HG03135 (cell line): ENCODE results near the gene ZDHHC11.
"Not testable (repeated sequence)": the region's sequence is repeated elsewhere in the genome, so short reads cannot be mapped to it uniquely, and the experiment has no call there.

Source experiments
- ATAC-seq: cut with Tn5 transposase; IDR thresholded peaks from one replicate; pipeline ENCODE4 v1.9.1; 2021; ENCODE audit warnings: mild to moderate bottlenecking, moderate library complexity; ENCODE audit not compliant: unreplicated experiment

The ZDHHC11 gene

GRCh38 chr5:860506-861150 lies 9.8 kb upstream of the ZDHHC11 start:
- ATAC-seq: no peak

DNA sequence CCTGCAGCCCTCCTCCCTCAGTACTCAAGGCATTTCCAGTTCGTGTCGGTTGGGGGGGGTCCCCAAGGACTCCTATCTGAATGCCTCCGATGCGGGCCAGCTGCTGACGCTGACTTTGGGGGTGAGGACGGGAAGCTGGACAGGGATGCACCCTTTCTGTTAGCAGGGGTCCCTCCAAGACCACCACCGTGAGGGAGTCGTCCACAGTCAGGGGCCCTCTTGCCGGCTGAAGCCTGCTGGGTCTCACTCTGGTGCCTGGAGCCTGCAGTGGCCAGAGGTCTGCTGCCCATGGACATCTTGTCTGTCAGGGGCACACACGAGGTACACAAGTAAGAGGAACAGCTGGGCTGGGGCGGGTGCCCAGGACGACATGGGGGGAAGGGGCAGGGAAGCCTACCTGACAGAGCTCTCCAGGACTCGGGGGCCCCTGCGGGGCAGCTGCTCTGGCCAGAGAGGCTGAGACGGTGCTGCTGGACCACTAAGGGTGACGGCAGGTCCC lies 9.1 kb upstream of the ZDHHC11 start:
- ATAC-seq: no peak

DNA sequence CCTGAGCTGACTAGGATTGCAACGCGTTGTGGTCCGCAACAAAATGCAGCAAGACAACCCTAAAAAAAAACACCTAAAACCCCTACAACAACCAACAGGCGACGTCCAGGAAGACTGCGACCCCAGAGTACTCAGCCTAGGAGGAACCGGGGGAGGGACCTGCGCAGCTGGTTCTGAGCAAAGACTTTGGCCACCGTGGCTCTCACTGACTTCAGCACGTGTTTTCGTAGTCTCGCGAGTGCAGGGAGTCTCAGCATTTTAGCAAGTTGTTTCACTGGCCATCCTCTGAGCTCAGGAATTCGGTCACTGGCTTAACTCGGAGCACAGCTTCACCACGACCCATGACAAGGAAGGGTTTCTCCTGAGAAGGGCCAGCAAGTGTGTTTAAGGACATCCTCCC lies 8.6 kb upstream of the ZDHHC11 start:
- no peak for ATAC-seq

DNA sequence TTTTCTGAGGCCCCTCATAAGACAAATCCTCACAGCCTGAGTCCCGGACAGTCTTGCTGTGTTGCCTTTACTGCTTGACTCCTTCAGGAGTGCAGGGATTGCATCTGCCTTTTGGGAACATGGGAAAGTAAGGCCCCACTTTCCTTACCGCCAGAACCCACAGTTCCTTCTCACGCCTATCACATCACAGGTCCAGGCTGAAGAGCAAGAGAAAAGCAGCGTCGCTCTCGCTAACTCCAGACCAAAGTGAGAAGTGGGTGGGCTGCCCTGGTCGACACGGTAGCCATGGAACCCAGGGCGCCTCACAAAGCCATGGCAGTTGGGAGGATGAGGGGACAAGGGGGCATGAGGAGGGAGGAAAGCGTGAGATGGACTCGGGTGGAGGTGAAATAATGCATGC lies 7.9 kb upstream of the ZDHHC11 start:
- ATAC-seq: no peak

GRCh38 chr5:856531-857425 lies 6.0 kb upstream of the ZDHHC11 start:
- ATAC-seq: no peak

DNA sequence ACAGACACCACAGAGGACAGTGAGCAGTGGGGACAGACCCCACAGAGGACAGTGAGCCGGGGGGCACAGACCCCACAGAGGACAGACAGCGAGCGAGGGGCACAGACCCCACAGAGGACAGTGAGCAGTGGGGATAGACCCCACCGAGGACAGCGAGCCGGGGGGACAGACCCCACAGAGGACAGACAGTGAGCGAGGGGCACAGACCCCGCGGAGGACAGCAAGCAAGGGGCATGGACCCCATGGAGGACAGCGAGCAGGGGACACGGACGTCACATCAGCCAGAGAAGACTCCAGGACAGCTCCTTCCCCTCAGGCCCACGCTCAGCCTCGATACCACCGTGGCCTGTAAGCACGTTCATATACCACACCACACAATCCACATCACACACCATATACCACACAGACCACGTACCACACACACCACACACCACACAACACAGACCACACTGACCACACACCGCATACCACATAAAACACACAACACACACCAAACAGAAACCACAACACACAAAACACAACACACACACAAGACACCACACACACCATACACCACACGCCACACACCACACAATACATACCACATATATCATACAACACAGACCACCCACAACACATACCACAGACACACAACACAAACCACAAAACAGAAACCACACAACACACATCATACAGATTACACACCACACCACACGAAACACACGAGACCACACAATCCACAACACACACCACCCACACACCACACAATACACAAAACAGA lies 5.2 kb upstream of the ZDHHC11 start:
- ATAC-seq: no peak

- ATAC-seq: no peak
These were observed 4.4 kb upstream of the ZDHHC11 start for GRCh38 chr5:854966-855743.

DNA sequence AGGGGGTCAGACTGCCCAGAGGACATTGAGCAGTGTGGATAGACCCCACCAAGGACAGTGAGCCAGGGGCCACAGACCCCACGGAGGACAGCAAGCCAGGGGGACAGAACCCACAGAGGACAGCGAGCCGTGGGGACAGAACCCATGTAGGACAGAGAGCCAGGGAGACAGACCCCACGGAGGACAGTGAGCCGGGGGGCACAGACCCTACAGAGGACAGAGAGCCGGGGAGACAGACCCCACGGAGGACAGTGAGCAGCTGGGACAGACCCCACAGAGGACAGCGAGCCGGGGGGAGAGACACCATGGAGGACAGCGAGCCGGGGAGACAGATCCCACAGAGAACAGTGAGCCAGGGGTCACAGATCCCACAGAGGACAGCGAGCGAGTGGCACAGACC lies 3.4 kb upstream of the ZDHHC11 start:
- ATAC-seq: no peak

- ATAC-seq: not testable (repeated sequence)
These were observed 2.8 kb upstream of the ZDHHC11 start for GRCh38 chr5:853416-854090.

DNA sequence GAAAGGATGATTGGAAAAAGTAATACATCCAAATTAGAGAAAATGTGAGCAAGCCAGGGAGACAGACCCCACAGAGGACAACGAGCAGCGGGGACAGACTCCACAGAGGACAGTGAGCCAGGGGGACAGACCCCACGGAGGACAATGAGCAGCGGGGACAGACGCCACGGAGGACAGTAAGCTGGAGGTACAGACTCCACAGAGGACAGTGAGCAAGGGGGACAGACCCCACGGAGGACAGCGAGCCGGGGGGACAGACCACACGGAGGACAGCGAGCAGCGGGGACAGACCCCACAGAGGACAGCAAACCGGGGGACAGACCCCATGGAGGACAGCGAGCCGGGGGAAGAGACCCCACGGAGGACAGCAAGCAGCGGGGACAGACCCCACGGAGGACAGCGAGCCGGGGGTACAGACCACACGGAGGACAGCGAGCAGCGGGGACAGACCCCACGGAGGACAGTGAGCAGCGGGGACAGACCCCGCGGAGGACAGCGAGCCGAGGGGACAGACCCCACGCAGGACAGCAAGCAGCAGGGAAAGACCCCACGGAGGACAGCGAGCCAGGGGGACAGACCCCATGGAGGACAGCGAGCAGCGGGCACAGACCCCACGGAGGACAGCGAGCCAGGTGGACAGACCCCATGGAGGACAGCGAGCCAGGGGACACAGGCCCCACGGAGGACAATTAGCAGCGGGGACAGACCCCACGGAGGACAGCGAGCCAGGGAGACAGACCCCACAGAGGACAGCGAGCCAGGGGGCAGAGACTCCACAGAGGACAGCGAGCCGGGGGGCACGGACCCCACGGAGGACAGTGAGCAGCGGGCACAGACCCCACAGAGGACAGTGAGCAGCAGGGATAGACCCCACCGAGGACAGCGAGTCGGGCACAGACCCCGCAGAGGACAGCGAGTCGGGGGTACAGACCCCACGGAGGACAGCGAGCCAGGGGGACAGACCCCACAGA lies 1.9 kb upstream of the ZDHHC11 start:
- ATAC-seq: no peak

GRCh38 chr5:852018-852417 lies 1.2 kb upstream of the ZDHHC11 start:
- ATAC-seq: no peak

- no peak for ATAC-seq
These were observed 767 bp upstream of the ZDHHC11 start for GRCh38 chr5:851553-851952.

- ATAC-seq: no peak
These were observed 290 bp upstream of the ZDHHC11 start for GRCh38 chr5:851076-851475.

- ATAC-seq: no peak
These were observed 1.0 kb downstream of the ZDHHC11 start for GRCh38 chr5:849651-850301.

DNA sequence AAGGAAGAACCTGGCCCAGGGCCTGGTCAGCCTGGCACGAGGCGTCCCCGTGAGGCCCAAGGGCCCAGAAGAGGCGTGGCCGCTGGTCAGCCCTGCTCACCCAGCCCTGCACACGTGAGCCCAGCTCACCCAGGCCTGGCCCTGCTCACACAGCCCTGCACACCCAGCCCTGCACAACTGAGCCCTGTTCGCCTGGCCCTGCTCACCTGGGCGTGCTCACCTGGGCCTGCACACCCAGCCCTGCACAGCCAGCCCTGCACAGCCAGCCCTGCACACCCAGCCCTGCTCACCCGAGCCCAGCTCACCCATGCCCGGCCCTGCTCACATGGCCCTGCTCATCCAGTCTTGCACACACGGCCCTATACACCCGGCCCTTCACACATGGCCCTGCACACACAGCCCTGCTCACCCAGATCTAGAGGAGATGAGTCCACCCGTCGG lies 2.1 kb downstream of the ZDHHC11 start:
- no peak for ATAC-seq

- not testable (repeated sequence) for ATAC-seq
These were observed 3.0 kb downstream of the ZDHHC11 start for GRCh38 chr5:847736-848135.

GRCh38 chr5:847212-847611 lies 3.6 kb downstream of the ZDHHC11 start:
- not testable (repeated sequence) for ATAC-seq

GRCh38 chr5:846602-847091 lies 4.1 kb downstream of the ZDHHC11 start:
- ATAC-seq: not testable (repeated sequence)
